ENCODE measurements around the gene MTMR2. TPM values are rescaled to one million over a fixed set of nuclear protein-coding genes. Genes with fewer than 3 reads are reported as not detected.
A peak's percentile ranks its signal among the peaks of the same experiment; 100 is the strongest.

The MTMR2 gene
- total and polyA plus RNA-seq, 2 of the 13 experiments (the other 11 are each of a cell fraction or from before 2014, with no cell fraction given) = 12.7 to 22.3 TPM

DNA sequence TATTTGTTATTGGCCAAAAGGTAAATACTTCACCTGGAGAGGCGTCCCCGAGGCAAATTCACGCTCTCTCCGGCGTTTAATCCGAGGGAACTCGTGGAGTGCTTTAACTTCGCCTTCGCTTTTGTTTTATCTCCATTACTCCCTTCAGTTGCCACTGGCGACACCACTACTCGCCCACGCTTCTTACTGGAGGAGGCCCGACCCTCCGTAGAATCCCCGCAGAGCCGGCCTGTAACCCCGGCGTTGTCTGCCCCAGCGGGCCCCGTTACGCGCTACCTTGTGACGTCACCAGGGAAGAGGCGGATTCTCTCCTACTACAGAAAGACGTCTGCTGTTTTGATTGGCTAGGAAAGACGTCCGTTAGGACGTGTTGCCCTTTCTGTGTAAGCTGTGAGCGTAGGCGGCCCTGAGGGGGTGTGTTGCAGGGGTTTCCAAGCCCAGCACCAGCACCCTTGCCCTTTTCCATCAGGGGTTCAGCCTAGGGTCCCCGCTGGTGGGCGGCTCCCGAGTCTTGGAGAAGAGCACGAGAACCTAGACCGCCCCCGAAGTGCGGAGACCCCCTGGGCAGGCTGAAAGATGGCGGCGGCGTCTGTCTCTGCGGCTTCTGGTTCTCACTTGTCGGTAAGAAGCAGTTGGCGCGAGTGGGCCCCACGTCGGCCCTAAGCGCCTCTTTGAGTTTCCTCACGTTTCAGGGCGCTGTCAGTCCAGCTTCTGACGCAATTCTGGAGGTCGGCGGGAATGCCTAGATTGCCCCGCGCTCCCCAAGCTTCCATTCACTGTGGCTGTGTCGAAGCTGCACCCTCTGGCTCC, 133.6 kb downstream of the MTMR2 start, which contains the start of gene CEP57 (continued):
- no peak for TF ChIP-seq SMAD3 (CRISPR knock-in tag; IDR thresholded peaks at IDR 0.05)
- no peak for TF ChIP-seq SOX5 (CRISPR knock-in tag; IDR thresholded peaks at IDR 0.05; ENCODE audit: borderline replicate concordance)
- TF ChIP-seq DMAP1 (CRISPR knock-in tag; IDR thresholded peaks at IDR 0.05) = peak; percentile 25; the same call in 1 of the 2 replicates
- TF ChIP-seq, protein P1, sequence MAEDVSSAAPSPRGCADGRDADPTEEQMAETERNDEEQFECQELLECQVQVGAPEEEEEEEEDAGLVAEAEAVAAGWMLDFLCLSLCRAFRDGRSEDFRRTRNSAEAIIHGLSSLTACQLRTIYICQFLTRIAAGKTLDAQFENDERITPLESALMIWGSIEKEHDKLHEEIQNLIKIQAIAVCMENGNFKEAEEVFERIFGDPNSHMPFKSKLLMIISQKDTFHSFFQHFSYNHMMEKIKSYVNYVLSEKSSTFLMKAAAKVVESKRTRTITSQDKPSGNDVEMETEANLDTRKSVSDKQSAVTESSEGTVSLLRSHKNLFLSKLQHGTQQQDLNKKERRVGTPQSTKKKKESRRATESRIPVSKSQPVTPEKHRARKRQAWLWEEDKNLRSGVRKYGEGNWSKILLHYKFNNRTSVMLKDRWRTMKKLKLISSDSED (CRISPR knock-in tag; IDR thresholded peaks at IDR 0.05) = 0 out of 2 replicates have a peak, but pooled peaks have one; percentile 37
- TF ChIP-seq ZBTB7B (CRISPR knock-in tag; IDR thresholded peaks at IDR 0.05) = peak; percentile 72
- TF ChIP-seq, protein P2, sequence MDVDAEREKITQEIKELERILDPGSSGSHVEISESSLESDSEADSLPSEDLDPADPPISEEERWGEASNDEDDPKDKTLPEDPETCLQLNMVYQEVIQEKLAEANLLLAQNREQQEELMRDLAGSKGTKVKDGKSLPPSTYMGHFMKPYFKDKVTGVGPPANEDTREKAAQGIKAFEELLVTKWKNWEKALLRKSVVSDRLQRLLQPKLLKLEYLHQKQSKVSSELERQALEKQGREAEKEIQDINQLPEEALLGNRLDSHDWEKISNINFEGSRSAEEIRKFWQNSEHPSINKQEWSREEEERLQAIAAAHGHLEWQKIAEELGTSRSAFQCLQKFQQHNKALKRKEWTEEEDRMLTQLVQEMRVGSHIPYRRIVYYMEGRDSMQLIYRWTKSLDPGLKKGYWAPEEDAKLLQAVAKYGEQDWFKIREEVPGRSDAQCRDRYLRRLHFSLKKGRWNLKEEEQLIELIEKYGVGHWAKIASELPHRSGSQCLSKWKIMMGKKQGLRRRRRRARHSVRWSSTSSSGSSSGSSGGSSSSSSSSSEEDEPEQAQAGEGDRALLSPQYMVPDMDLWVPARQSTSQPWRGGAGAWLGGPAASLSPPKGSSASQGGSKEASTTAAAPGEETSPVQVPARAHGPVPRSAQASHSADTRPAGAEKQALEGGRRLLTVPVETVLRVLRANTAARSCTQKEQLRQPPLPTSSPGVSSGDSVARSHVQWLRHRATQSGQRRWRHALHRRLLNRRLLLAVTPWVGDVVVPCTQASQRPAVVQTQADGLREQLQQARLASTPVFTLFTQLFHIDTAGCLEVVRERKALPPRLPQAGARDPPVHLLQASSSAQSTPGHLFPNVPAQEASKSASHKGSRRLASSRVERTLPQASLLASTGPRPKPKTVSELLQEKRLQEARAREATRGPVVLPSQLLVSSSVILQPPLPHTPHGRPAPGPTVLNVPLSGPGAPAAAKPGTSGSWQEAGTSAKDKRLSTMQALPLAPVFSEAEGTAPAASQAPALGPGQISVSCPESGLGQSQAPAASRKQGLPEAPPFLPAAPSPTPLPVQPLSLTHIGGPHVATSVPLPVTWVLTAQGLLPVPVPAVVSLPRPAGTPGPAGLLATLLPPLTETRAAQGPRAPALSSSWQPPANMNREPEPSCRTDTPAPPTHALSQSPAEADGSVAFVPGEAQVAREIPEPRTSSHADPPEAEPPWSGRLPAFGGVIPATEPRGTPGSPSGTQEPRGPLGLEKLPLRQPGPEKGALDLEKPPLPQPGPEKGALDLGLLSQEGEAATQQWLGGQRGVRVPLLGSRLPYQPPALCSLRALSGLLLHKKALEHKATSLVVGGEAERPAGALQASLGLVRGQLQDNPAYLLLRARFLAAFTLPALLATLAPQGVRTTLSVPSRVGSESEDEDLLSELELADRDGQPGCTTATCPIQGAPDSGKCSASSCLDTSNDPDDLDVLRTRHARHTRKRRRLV (CRISPR knock-in tag; IDR thresholded peaks at IDR 0.05) = 0 out of 2 replicates have a peak, but pooled peaks have one; percentile 66
- TF ChIP-seq, protein P3, sequence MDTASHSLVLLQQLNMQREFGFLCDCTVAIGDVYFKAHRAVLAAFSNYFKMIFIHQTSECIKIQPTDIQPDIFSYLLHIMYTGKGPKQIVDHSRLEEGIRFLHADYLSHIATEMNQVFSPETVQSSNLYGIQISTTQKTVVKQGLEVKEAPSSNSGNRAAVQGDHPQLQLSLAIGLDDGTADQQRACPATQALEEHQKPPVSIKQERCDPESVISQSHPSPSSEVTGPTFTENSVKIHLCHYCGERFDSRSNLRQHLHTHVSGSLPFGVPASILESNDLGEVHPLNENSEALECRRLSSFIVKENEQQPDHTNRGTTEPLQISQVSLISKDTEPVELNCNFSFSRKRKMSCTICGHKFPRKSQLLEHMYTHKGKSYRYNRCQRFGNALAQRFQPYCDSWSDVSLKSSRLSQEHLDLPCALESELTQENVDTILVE (CRISPR knock-in tag; IDR thresholded peaks at IDR 0.05) = no peak
- TF ChIP-seq, protein P4, sequence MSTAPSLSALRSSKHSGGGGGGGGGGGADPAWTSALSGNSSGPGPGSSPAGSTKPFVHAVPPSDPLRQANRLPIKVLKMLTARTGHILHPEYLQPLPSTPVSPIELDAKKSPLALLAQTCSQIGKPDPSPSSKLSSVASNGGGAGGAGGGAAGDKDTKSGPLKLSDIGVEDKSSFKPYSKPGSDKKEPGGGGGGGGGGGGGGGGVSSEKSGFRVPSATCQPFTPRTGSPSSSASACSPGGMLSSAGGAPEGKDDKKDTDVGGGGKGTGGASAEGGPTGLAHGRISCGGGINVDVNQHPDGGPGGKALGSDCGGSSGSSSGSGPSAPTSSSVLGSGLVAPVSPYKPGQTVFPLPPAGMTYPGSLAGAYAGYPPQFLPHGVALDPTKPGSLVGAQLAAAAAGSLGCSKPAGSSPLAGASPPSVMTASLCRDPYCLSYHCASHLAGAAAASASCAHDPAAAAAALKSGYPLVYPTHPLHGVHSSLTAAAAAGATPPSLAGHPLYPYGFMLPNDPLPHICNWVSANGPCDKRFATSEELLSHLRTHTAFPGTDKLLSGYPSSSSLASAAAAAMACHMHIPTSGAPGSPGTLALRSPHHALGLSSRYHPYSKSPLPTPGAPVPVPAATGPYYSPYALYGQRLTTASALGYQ (CRISPR knock-in tag; IDR thresholded peaks at IDR 0.05) = no peak
- no peak for TF ChIP-seq NPAS2 (CRISPR knock-in tag; IDR thresholded peaks at IDR 0.05; ENCODE audit: borderline replicate concordance)
- 0 out of 2 replicates have a peak, but pooled peaks have one; percentile 29 for TF ChIP-seq ZNF552 (CRISPR knock-in tag; IDR thresholded peaks at IDR 0.05; ENCODE audit: borderline replicate concordance)
- TF ChIP-seq RBM39 (IDR thresholded peaks at IDR 0.05; ENCODE audit: low read depth, low read length, poor library complexity, severe bottlenecking) = no peak
- TF ChIP-seq, protein P5, sequence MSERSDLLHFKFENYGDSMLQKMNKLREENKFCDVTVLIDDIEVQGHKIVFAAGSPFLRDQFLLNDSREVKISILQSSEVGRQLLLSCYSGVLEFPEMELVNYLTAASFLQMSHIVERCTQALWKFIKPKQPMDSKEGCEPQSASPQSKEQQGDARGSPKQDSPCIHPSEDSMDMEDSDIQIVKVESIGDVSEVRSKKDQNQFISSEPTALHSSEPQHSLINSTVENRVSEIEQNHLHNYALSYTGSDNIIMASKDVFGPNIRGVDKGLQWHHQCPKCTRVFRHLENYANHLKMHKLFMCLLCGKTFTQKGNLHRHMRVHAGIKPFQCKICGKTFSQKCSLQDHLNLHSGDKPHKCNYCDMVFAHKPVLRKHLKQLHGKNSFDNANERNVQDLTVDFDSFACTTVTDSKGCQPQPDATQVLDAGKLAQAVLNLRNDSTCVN (CRISPR knock-in tag; IDR thresholded peaks at IDR 0.05; ENCODE audit: borderline replicate concordance) = no peak
- TF ChIP-seq MIXL1 (CRISPR knock-in tag; IDR thresholded peaks at IDR 0.05) = no peak
- TF ChIP-seq, protein P6, sequence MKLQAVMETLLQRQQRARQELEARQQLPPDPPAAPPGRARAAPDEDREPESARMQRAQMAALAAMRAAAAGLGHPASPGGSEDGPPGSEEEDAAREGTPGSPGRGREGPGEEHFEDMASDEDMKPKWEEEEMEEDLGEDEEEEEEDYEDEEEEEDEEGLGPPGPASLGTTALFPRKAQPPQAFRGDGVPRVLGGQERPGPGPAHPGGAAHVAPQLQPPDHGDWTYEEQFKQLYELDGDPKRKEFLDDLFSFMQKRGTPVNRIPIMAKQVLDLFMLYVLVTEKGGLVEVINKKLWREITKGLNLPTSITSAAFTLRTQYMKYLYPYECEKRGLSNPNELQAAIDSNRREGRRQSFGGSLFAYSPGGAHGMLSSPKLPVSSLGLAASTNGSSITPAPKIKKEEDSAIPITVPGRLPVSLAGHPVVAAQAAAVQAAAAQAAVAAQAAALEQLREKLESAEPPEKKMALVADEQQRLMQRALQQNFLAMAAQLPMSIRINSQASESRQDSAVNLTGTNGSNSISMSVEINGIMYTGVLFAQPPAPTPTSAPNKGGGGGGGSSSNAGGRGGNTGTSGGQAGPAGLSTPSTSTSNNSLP (IDR thresholded peaks at IDR 0.05; ENCODE audit: low read depth, low read length) = no peak

All from HepG2 (cell line).